ENCODE data around the gene NMUR2. TPM values are rescaled to one million over a fixed set of nuclear protein-coding genes. Genes with fewer than 3 reads are reported as not detected.
A peak's percentile ranks its signal among the peaks of the same experiment; 100 is the strongest.

The NMUR2 gene, protein sequence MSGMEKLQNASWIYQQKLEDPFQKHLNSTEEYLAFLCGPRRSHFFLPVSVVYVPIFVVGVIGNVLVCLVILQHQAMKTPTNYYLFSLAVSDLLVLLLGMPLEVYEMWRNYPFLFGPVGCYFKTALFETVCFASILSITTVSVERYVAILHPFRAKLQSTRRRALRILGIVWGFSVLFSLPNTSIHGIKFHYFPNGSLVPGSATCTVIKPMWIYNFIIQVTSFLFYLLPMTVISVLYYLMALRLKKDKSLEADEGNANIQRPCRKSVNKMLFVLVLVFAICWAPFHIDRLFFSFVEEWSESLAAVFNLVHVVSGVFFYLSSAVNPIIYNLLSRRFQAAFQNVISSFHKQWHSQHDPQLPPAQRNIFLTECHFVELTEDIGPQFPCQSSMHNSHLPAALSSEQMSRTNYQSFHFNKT
- 10 to 100 TPM in 1 of 2 donors, 1 to 10 TPM in 1; 5.0 to 10.7 TPM for total RNA-seq
- 3.6 TPM for polyA plus RNA-seq (ENCODE audit: insufficient read depth, low read depth, low replicate concordance)
- long read RNA-seq, donor 1, result 0 reads
- long read RNA-seq, donor 2, result 0 reads

- peak within 1 kb of the TSS in 1 of 2 donors; percentile 4 for H3K4me3 ChIP-seq
- TF ChIP-seq CTCF (IDR thresholded peaks at IDR 0.05), result no peak
- TF ChIP-seq POLR2A (IDR thresholded peaks at IDR 0.05), result no peak
- no peaks in the 10 kb centered on the region for H3K9me3 ChIP-seq
- intact Hi-C loops (cut with DNase I; ENCODE audit: low total_unique reads), result no loop called here
- H3K36me3 ChIP-seq (ENCODE audit: low read depth, missing control alignments), result no peaks in the 10 kb centered on the region
- DNase-seq, result peak; percentile 59
- H3K27me3 ChIP-seq, result no peaks in the 10 kb centered on the region
- H3K27ac ChIP-seq, result no peak within 1 kb of the TSS
- WGBS, 2 donors, result 5 to 12% methylated on average over 7 of the region's 7 CpGs
- peaks cover 4% of the 10 kb centered on the region for H3K4me1 ChIP-seq
These were observed at the start of gene NMUR2 for GRCh38 chr5:152405145-152405544. Gene NMUR2, minus strand, starts transcription at chr5:152405279. Its CDS starts 166 bp downstream, at chr5:152405113.

DNA sequence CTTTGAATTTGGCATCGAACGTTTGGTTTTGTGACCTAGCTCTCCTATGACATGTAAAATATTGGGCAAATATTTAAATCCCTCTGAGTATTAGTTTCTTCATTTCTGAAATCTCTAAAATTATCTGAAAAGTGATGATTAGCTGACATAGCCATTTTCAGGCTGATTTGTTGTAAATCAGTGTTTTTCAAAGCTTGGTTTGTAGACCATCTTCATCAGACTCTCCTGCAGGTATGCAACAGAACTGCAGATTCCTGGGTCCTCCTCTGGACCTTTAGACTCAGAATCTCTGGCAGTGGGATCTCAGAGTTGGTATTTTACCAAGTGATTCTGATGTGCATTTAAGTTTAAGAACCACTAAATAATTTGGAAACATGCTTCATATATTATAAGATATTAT is 38.9 kb upstream of the NMUR2 start:
- intact Hi-C loops (cut with DNase I; ENCODE audit: low total_unique reads), result no loop called here
- Histone ChIP-seq H3K27ac (no peak overlapping the region), H3K9me3 (no peaks in the 10 kb centered on the region), H3K4me3 (no peak overlapping the region), H3K4me1 (no peaks in the 10 kb centered on the region), H3K27me3 (no peaks in the 10 kb centered on the region), H3K36me3 (ENCODE audit: low read depth, missing control alignments) (no peaks in the 10 kb centered on the region)
- WGBS, 2 donors, result 85 to 93% methylated on average over 2 of the region's 2 CpGs
- TF ChIP-seq CTCF (IDR thresholded peaks at IDR 0.05) (no peak), POLR2A (IDR thresholded peaks at IDR 0.05) (no peak)
- no peak for DNase-seq

- intact Hi-C loops (cut with DNase I; ENCODE audit: low total_unique reads), result no loop called here
These were observed 34.7 kb upstream of the NMUR2 start for GRCh38 chr5:152439791-152440190.

GRCh38 chr5:152437866-152438265 is 32.8 kb upstream of the NMUR2 start:
- H3K4me3 ChIP-seq, result no peak overlapping the region
- H3K27ac ChIP-seq, result no peak overlapping the region
- DNase-seq, result no peak
- no peaks in the 10 kb centered on the region for H3K36me3 ChIP-seq (ENCODE audit: low read depth, missing control alignments)
- no peaks in the 10 kb centered on the region for H3K4me1 ChIP-seq
- whole genome bisulfite sequencing, 2 donors, result 63 to 64% methylated on average over 3 of the region's 3 CpGs
- TF ChIP-seq POLR2A (IDR thresholded peaks at IDR 0.05), result no peak
- TF ChIP-seq CTCF (IDR thresholded peaks at IDR 0.05), result no peak
- no peaks in the 10 kb centered on the region for H3K9me3 ChIP-seq
- no peaks in the 10 kb centered on the region for H3K27me3 ChIP-seq
- intact Hi-C loops (cut with DNase I; ENCODE audit: low total_unique reads), result no loop called here

More at GRCh38 chr5:152439791-152440190, 34.7 kb upstream of the NMUR2 start:
- TF ChIP-seq CTCF (IDR thresholded peaks at IDR 0.05) (no peak), POLR2A (IDR thresholded peaks at IDR 0.05) (no peak)
- Histone ChIP-seq H3K27ac (no peak overlapping the region), H3K4me3 (no peak overlapping the region), H3K27me3 (no peaks in the 10 kb centered on the region), H3K4me1 (no peaks in the 10 kb centered on the region), H3K36me3 (ENCODE audit: low read depth, missing control alignments) (no peaks in the 10 kb centered on the region), H3K9me3 (no peaks in the 10 kb centered on the region)
- 71 to 81% methylated on average over 3 of the region's 3 CpGs for WGBS, 2 donors
- DNase-seq, result no peak
